GM18909 (cell line): Measurements from ENCODE around the gene DIAPH3.
A peak's percentile ranks its signal among the peaks of the same experiment; 100 is the strongest.
"Not testable (repeated sequence)": the region's sequence is repeated elsewhere in the genome, so short reads cannot be mapped to it uniquely, and the experiment has no call there.

Experiments
- ATAC-seq: cut with Tn5 transposase; IDR thresholded peaks from one replicate; pipeline ENCODE4 v1.9.1; 2021; ENCODE audit warnings: mild to moderate bottlenecking; ENCODE audit not compliant: unreplicated experiment, poor library complexity

DIAPH3 gene

GRCh38 chr13:60163478-60164233, at the start of gene DIAPH3:
Gene DIAPH3, minus strand, starts transcription at chr13:60163928. Its CDS starts 162 bp downstream, at chr13:60163766.
- ATAC-seq: peak; percentile 99

GRCh38 chr13:60213236-60213744, 49.6 kb upstream of the DIAPH3 start:
- ATAC-seq: no peak

GRCh38 chr13:60211548-60211947, 47.8 kb upstream of the DIAPH3 start:
- ATAC-seq: no peak

- no peak for ATAC-seq
Measured at GRCh38 chr13:60210510-60211330, 47.0 kb upstream of the DIAPH3 start.

- not testable (repeated sequence) for ATAC-seq
Measured at GRCh38 chr13:60205499-60205898, 41.8 kb upstream of the DIAPH3 start.

GRCh38 chr13:60201286-60201685, 37.6 kb upstream of the DIAPH3 start:
- ATAC-seq: no peak

- not testable (repeated sequence) for ATAC-seq
Measured at GRCh38 chr13:60195893-60196292, 32.2 kb upstream of the DIAPH3 start.

GRCh38 chr13:60182907-60183306, 19.2 kb upstream of the DIAPH3 start:
- no peak for ATAC-seq

- no peak for ATAC-seq
Measured at GRCh38 chr13:60178327-60178726, 14.6 kb upstream of the DIAPH3 start.

- ATAC-seq: no peak
Measured at GRCh38 chr13:60175571-60175970, 11.8 kb upstream of the DIAPH3 start.

- ATAC-seq: no peak
Measured at GRCh38 chr13:60174113-60174512, 10.4 kb upstream of the DIAPH3 start.

- ATAC-seq: no peak
Measured at GRCh38 chr13:60172111-60172510, 8.4 kb upstream of the DIAPH3 start.

- no peak for ATAC-seq
Measured at GRCh38 chr13:60170414-60170813, 6.7 kb upstream of the DIAPH3 start.

GRCh38 chr13:60169239-60170031, 5.7 kb upstream of the DIAPH3 start:
- no peak for ATAC-seq

- ATAC-seq: no peak
Measured at GRCh38 chr13:60167121-60167520, 3.4 kb upstream of the DIAPH3 start.

- no peak for ATAC-seq
Measured at GRCh38 chr13:60165391-60166099, 1.8 kb upstream of the DIAPH3 start.

GRCh38 chr13:60164234-60164889, 634 bp upstream of the DIAPH3 start:
- ATAC-seq: peak; percentile 25

- no peak for ATAC-seq
Measured at GRCh38 chr13:60162096-60162495, 1.6 kb downstream of the DIAPH3 start.

- peak; percentile 69 for ATAC-seq
Measured at GRCh38 chr13:60158321-60158801, 5.4 kb downstream of the DIAPH3 start.
